DOHH2 (cell line): ENCODE results near the gene BAX.
"Not testable (repeated sequence)": the region's sequence is repeated elsewhere in the genome, so short reads cannot be mapped to it uniquely, and the experiment has no call there.

Source experiments
- H3F3A ChIP-seq: fragments of 200-600 bp; sonication (generic), shearing (Covaris generic); 2 replicates; pipeline ENCODE4 v1.6.0; 2016; ENCODE audit warnings: antibody characterized with exemption, mild to moderate bottlenecking; ENCODE audit not compliant: control insufficient read depth, insufficient read depth
- H3K27ac ChIP-seq: fragments of 200-600 bp; sonication (generic); 2 replicates; pipeline ENCODE4 v1.5.1; 2014; ENCODE audit warnings: low read depth, mild to moderate bottlenecking, low read length, moderate library complexity
- H3K27me3 ChIP-seq: fragments of 200-600 bp; sonication (generic); 2 replicates; pipeline ENCODE4 v1.6.1; 2014; ENCODE audit warnings: mild to moderate bottlenecking, low read length, mixed read lengths; ENCODE audit not compliant: control insufficient read depth
- H3K36me3 ChIP-seq: fragments of 200-600 bp; sonication (generic); 2 replicates; pipeline ENCODE4 v1.6.1; 2014; ENCODE audit warnings: mild to moderate bottlenecking, low read length, moderate library complexity, mixed read lengths; ENCODE audit not compliant: control insufficient read depth
- H3K4me1 ChIP-seq: fragments of 200-600 bp; sonication (generic); 2 replicates; pipeline ENCODE4 v1.6.1; 2014; ENCODE audit warnings: mild to moderate bottlenecking, low read length, mixed read lengths; ENCODE audit not compliant: control insufficient read depth
- H3K4me2 ChIP-seq: fragments of 200-600 bp; sonication (generic); 2 replicates; pipeline ENCODE4 v1.6.0; 2014; ENCODE audit warnings: mild to moderate bottlenecking, low read length, moderate library complexity
- H3K4me3 ChIP-seq: fragments of 200-600 bp; sonication (generic); 2 replicates; pipeline ENCODE4 v1.5.1; 2014; ENCODE audit warnings: mild to moderate bottlenecking, low read length, mixed read lengths
- H3K79me2 ChIP-seq: fragments of 200-600 bp; sonication (generic); 2 replicates; pipeline ENCODE4 v1.6.1; 2014; ENCODE audit warnings: mild to moderate bottlenecking, low read length, mixed read lengths; ENCODE audit not compliant: control insufficient read depth
- H3K9me2 ChIP-seq: fragments of 200-600 bp; sonication (generic); replicated peaks from 2 replicates; pipeline ENCODE4 v1.6.1; 2014; ENCODE audit warnings: mild to moderate bottlenecking, low read length, mixed read lengths; ENCODE audit not compliant: control insufficient read depth
- H3K9me3 ChIP-seq: fragments of 200-600 bp; sonication (generic); 2 replicates; pipeline ENCODE4 v1.6.1; 2014; ENCODE audit warnings: antibody characterized with exemption, low read length, mixed read lengths; ENCODE audit not compliant: control insufficient read depth, insufficient read depth
- H4K20me1 ChIP-seq: fragments of 200-600 bp; sonication (generic); 2 replicates; pipeline ENCODE4 v1.6.0; 2014; ENCODE audit warnings: low read depth, mild to moderate bottlenecking, antibody characterized with exemption, low read length, moderate library complexity; ENCODE audit not compliant: control insufficient read depth, insufficient read depth
- CTCF ChIP-seq: fragments of 200-600 bp; sonication (generic); IDR thresholded peaks from one replicate; pipeline ENCODE4 v1.5.1; 2014; ENCODE audit warnings: antibody characterized with exemption, mild to moderate bottlenecking, low read depth, low read length; ENCODE audit not compliant: poor library complexity, severe bottlenecking
- EZH2phosphoT487 ChIP-seq: fragments of 200-600 bp; sonication (generic); IDR thresholded peaks from 2 replicates; pipeline ENCODE4 v1.6.1; 2017; ENCODE audit warnings: borderline replicate concordance, mild to moderate bottlenecking, antibody characterized with exemption, low read length, moderate library complexity, mixed read lengths

BAX gene

GRCh38 chr19:48922548-48923490 lies 31.9 kb upstream of the BAX start:
- Histone ChIP-seq H3K4me1 (peaks cover 13% of the 10 kb centered on the region), H3K27ac (no peak overlapping the region), H4K20me1 (no peaks in the 10 kb centered on the region), H3K4me2 (no peak overlapping the region), H3K79me2 (no peaks in the 10 kb centered on the region), H3F3A (peaks cover 3% of the 10 kb centered on the region; the same call in 1 of the 2 replicates), H3K9me2 (no peaks in the 10 kb centered on the region), H3K36me3 (peaks cover 20% of the 10 kb centered on the region), H3K27me3 (no peaks in the 10 kb centered on the region), H3K4me3 (no peak overlapping the region), H3K9me3 (no peaks in the 10 kb centered on the region)
- no peak for TF ChIP-seq EZH2phosphoT487
- TF ChIP-seq CTCF, result no peak

GRCh38 chr19:48925240-48925843 lies 29.3 kb upstream of the BAX start:
- no peak for TF ChIP-seq EZH2phosphoT487
- TF ChIP-seq CTCF, result no peak

GRCh38 chr19:48925890-48926289 lies 28.8 kb upstream of the BAX start:
- H3K27me3 ChIP-seq, H3K4me1 ChIP-seq, H3F3A ChIP-seq, H3K79me2 ChIP-seq, H3K9me2 ChIP-seq, H3K27ac ChIP-seq, H3K4me3 ChIP-seq, H3K9me3 ChIP-seq, H4K20me1 ChIP-seq, H3K4me2 ChIP-seq, H3K36me3 ChIP-seq: not testable (repeated sequence)

More at GRCh38 chr19:48925240-48925843, 29.3 kb upstream of the BAX start:
- no peak overlapping the region for H3K4me3 ChIP-seq
- 0 out of 2 replicates have a peak, but pooled peaks cover 2% of the 10 kb centered on the region for H3F3A ChIP-seq
- no peaks in the 10 kb centered on the region for H3K9me2 ChIP-seq
- H3K79me2 ChIP-seq, result no peaks in the 10 kb centered on the region
- H3K27ac ChIP-seq, result no peak overlapping the region
- peaks cover 10% of the 10 kb centered on the region for H3K36me3 ChIP-seq
- H3K27me3 ChIP-seq, result no peaks in the 10 kb centered on the region
- H3K9me3 ChIP-seq, result no peaks in the 10 kb centered on the region
- no peaks in the 10 kb centered on the region for H3K4me1 ChIP-seq
- H4K20me1 ChIP-seq, result no peaks in the 10 kb centered on the region
- H3K4me2 ChIP-seq, result no peak overlapping the region

GRCh38 chr19:48926909-48927308 lies 27.8 kb upstream of the BAX start:
- Histone ChIP-seq H3F3A (0 out of 2 replicates have a peak, but pooled peaks cover 2% of the 10 kb centered on the region), H3K9me2 (no peaks in the 10 kb centered on the region), H3K9me3 (no peaks in the 10 kb centered on the region), H3K79me2 (no peaks in the 10 kb centered on the region), H3K4me2 (no peak overlapping the region), H3K27ac (no peak overlapping the region), H3K27me3 (no peaks in the 10 kb centered on the region), H3K4me1 (no peaks in the 10 kb centered on the region), H3K4me3 (no peak overlapping the region), H3K36me3 (peaks cover 4% of the 10 kb centered on the region), H4K20me1 (no peaks in the 10 kb centered on the region)
- TF ChIP-seq CTCF, result no peak
- TF ChIP-seq EZH2phosphoT487, result no peak

GRCh38 chr19:48927692-48928091 lies 27.0 kb upstream of the BAX start:
- H4K20me1 ChIP-seq, result not testable (repeated sequence)

More at GRCh38 chr19:48927692-48928091, 27.0 kb upstream of the BAX start:
- H3K36me3 ChIP-seq, H3K9me3 ChIP-seq, H3K27me3 ChIP-seq, H3K4me1 ChIP-seq, H3K9me2 ChIP-seq, H3K79me2 ChIP-seq, H3F3A ChIP-seq, H3K4me2 ChIP-seq, H3K27ac ChIP-seq, H3K4me3 ChIP-seq: not testable (repeated sequence)
